H1 (cell line): ENCODE data around the gene FBN1. TPM values are rescaled to one million over a fixed set of nuclear protein-coding genes. Genes with fewer than 3 reads are reported as not detected.

Source experiments
- CTCF ChIA-PET: fragments of 300-600 bp; sonication (Branson Sonifier 250); formaldehyde crosslinking; loops from one replicate; lab custom pipeline; 2021; ENCODE audit not compliant: partially characterized antibody; lab: Charles Lee
- POLR2A ChIA-PET: fragments of 300-600 bp; sonication (Branson Sonifier 250); formaldehyde crosslinking; loops from one replicate; lab custom pipeline; 2021; ENCODE audit warnings: inconsistent platforms; ENCODE audit not compliant: partially characterized antibody; lab: Charles Lee
- DNase-seq, 2 experiments: peaks; one replicate each; pipeline versions ENCODE4 v3.0.0 to v3.0.0-alpha.2; 2010 to 2022; ENCODE audit warnings: low spot score in 2 of 2, low read depth in 1 of 2, mixed read lengths in 1 of 2
- FAIRE-seq: peaks from 2 replicates; lab custom pipeline; 2011; peaks lifted over from hg19 to GRCh38; lab: Jason Lieb, UNC
- H2AFZ ChIP-seq: 2 replicates; pipeline ENCODE4 v1.8.1; 2012; ENCODE audit warnings: low read length, inconsistent platforms
- H2AK5ac ChIP-seq: 2 replicates; pipeline ENCODE4 v1.6.1; 2013; ENCODE audit warnings: low read depth, low read length
- H2BK120ac ChIP-seq: replicated peaks from 2 replicates; pipeline ENCODE3; 2013; ENCODE audit warnings: low read depth, low read length, inconsistent platforms
- H2BK12ac ChIP-seq: 2 replicates; pipeline ENCODE4 v1.6.1; 2013; ENCODE audit warnings: low read depth, low read length
- H2BK15ac ChIP-seq: 2 replicates; pipeline ENCODE4 v1.6.1; 2013; ENCODE audit warnings: low read length
- H2BK20ac ChIP-seq: 2 replicates; pipeline ENCODE4 v1.6.1; 2013; ENCODE audit warnings: low read length
- H2BK5ac ChIP-seq: 2 replicates; pipeline ENCODE4 v1.6.1; 2013; ENCODE audit warnings: low read depth, low read length
- H3K14ac ChIP-seq: 2 replicates; pipeline ENCODE4 v1.6.1; 2013; ENCODE audit warnings: inconsistent platforms; ENCODE audit not compliant: insufficient read length
- H3K18ac ChIP-seq: 2 replicates; pipeline ENCODE4 v1.6.1; 2013; ENCODE audit warnings: low read length; ENCODE audit errors: extremely low read depth
- H3K23ac ChIP-seq: 2 replicates; pipeline ENCODE4 v1.6.1; 2013; ENCODE audit warnings: inconsistent platforms; ENCODE audit not compliant: insufficient read length
- H3K23me2 ChIP-seq: 2 replicates; pipeline ENCODE4 v1.6.1; 2013; ENCODE audit warnings: low read depth, low read length
- H3K27ac ChIP-seq: 2 replicates; pipeline ENCODE4 v1.6.1; 2011; ENCODE audit warnings: low read depth, low read length, inconsistent platforms
- H3K27me3 ChIP-seq, 4 experiments: replicated peaks in 1 of 4; 1 replicate in 1 of 4; 2 replicates in 3 of 4; pipeline versions ENCODE4 v1.6.1 to v1.8.1; 2011 to 2013; ENCODE audit warnings: low read length in 3 of 4, mild to moderate bottlenecking in 3 of 4, inconsistent platforms in 2 of 4, mixed read lengths in 2 of 4, moderate library complexity in 1 of 4; ENCODE audit not compliant: control insufficient read depth in 3 of 4, insufficient read depth in 3 of 4; ENCODE audit errors: extremely low read depth in 1 of 4
- H3K36me3 ChIP-seq, 4 experiments: 2 replicates each; pipeline versions ENCODE4 v1.6.1 to v1.8.1; 2011 to 2013; ENCODE audit warnings: mild to moderate bottlenecking in 4 of 4, low read length in 3 of 4, moderate library complexity in 2 of 4, control low read depth in 1 of 4, inconsistent platforms in 1 of 4; ENCODE audit not compliant: insufficient read depth in 4 of 4, control insufficient read depth in 2 of 4
- H3K4ac ChIP-seq: replicated peaks from 2 replicates; pipeline ENCODE3; 2013; ENCODE audit warnings: low read length, low read depth, mixed read lengths, inconsistent platforms; ENCODE audit not compliant: insufficient read length
- H3K4me1 ChIP-seq, 4 experiments: replicated peaks in 1 of 4; 1 replicate in 1 of 4; 2 replicates in 3 of 4; pipeline versions ENCODE4 v1.6.1 to v1.8.1; 2011 to 2013; ENCODE audit warnings: low read length in 3 of 4, inconsistent platforms in 2 of 4, mixed read lengths in 1 of 4; ENCODE audit not compliant: insufficient read depth in 4 of 4, control insufficient read depth in 3 of 4
- H3K4me2 ChIP-seq, 2 experiments: 2 replicates each; pipeline versions ENCODE4 v1.6.1 to v1.8.1; 2011 to 2013; ENCODE audit warnings: low read depth in 2 of 2, low read length in 2 of 2, control low read depth in 1 of 2, inconsistent platforms in 1 of 2, mild to moderate bottlenecking in 1 of 2; ENCODE audit not compliant: insufficient read depth in 1 of 2
- H3K4me3 ChIP-seq, 4 experiments: fragments of 200-600, 300-600 bp in 1 of 4; sonication (generic), shearing (Covaris generic), sonication (Bioruptor Twin) in 1 of 4; 2 replicates each; pipeline versions ENCODE4 v1.5.1 to v1.8.1; 2011 to 2016; ENCODE audit warnings: low read length in 4 of 4, low read depth in 3 of 4, control low read depth in 2 of 4, inconsistent platforms in 2 of 4, mild to moderate bottlenecking in 2 of 4, mixed read lengths in 1 of 4, moderate library complexity in 1 of 4; ENCODE audit not compliant: insufficient read depth in 2 of 4; ENCODE audit errors: extremely low read depth in 1 of 4
- H3K56ac ChIP-seq: replicated peaks from 2 replicates; pipeline ENCODE3; 2013; ENCODE audit warnings: low read depth, mild to moderate bottlenecking, mixed read lengths, low read length, inconsistent platforms; ENCODE audit not compliant: insufficient read length
- H3K79me1 ChIP-seq: 2 replicates; pipeline ENCODE4 v1.6.1; 2013; ENCODE audit warnings: low read depth, low read length, control low read depth
- H3K79me2 ChIP-seq, 2 experiments: 2 replicates each; pipeline versions ENCODE4 v1.6.1 to v1.8.1; 2012 to 2013; ENCODE audit warnings: low read length in 2 of 2, mild to moderate bottlenecking in 2 of 2, inconsistent platforms in 1 of 2; ENCODE audit not compliant: insufficient read depth in 2 of 2, control insufficient read depth in 1 of 2
- H3K9ac ChIP-seq, 4 experiments: replicated peaks in 1 of 4; 1 replicate in 1 of 4; 2 replicates in 3 of 4; pipeline versions ENCODE4 v1.6.1 to v1.8.1; 2011 to 2013; ENCODE audit warnings: low read depth in 3 of 4, low read length in 3 of 4, control low read depth in 2 of 4, mild to moderate bottlenecking in 2 of 4, moderate library complexity in 2 of 4, inconsistent platforms in 1 of 4; ENCODE audit errors: extremely low read depth in 1 of 4
- H3K9me3 ChIP-seq, 2 experiments: 2 replicates each; pipeline versions ENCODE4 v1.6.1 to v1.8.1; 2012 to 2013; ENCODE audit warnings: mild to moderate bottlenecking in 2 of 2, moderate library complexity in 2 of 2, control low read depth in 1 of 2, inconsistent platforms in 1 of 2, low read depth in 1 of 2, low read length in 1 of 2, mixed read lengths in 1 of 2; ENCODE audit not compliant: insufficient read depth in 2 of 2
- H4K20me1 ChIP-seq, 2 experiments: replicated peaks in 1 of 2; 2 replicates each; pipeline versions ENCODE3 to v1.8.1; 2011 to 2013; ENCODE audit warnings: inconsistent platforms in 2 of 2, low read length in 2 of 2, mild to moderate bottlenecking in 1 of 2; ENCODE audit not compliant: insufficient read depth in 2 of 2, control insufficient read depth in 1 of 2
- H4K5ac ChIP-seq: 2 replicates; pipeline ENCODE4 v1.6.1; 2013; ENCODE audit warnings: low read length, low read depth, mixed read lengths, inconsistent platforms; ENCODE audit not compliant: insufficient read length
- H4K8ac ChIP-seq: 2 replicates; pipeline ENCODE4 v1.8.0; 2013; ENCODE audit warnings: mild to moderate bottlenecking, moderate library complexity, low read length, inconsistent platforms; ENCODE audit not compliant: insufficient read depth; ENCODE audit errors: extremely low read depth
- H4K91ac ChIP-seq: replicated peaks from 2 replicates; pipeline ENCODE3; 2013; ENCODE audit warnings: low read length, mixed read lengths, inconsistent platforms; ENCODE audit not compliant: insufficient read length
- BCL11A ChIP-seq, 2 experiments: IDR thresholded peaks; one replicate each; pipeline ENCODE4 v1.6.1; 2011; ENCODE audit warnings: low read depth in 2 of 2, low read length in 2 of 2, mild to moderate bottlenecking in 2 of 2
- CBX5 ChIP-seq: fragments of 300-800, 300-1000 bp; sonication (generic); IDR thresholded peaks from 2 replicates; pipeline ENCODE4 v1.7.1; 2016; ENCODE audit warnings: antibody characterized with exemption, low read length, low read depth
- CHD2 ChIP-seq: IDR thresholded peaks from 2 replicates; pipeline ENCODE4 v1.6.1; 2012; ENCODE audit warnings: low read length, improper control_type of control experiment
- NANOG ChIP-seq: IDR thresholded peaks from 2 replicates; pipeline ENCODE4 v1.6.1; 2011; ENCODE audit warnings: low read length, low read depth, mild to moderate bottlenecking, inconsistent platforms; ENCODE audit not compliant: insufficient read depth, poor library complexity, severe bottlenecking
- NRF1 ChIP-seq: IDR thresholded peaks from 2 replicates; pipeline ENCODE4 v1.6.1; 2011; ENCODE audit warnings: mild to moderate bottlenecking, low read depth, low read length, improper control_type of control experiment
- RFX5 ChIP-seq: IDR thresholded peaks from 2 replicates; pipeline ENCODE4 v1.6.1; 2011; ENCODE audit warnings: low read depth, low read length, improper control_type of control experiment, borderline replicate concordance
- RNF2 ChIP-seq: fragments of 200-900, 300-1000 bp; sonication (generic); IDR thresholded peaks from 2 replicates; pipeline ENCODE4 v1.7.1; 2016; ENCODE audit warnings: borderline replicate concordance, low read depth, mild to moderate bottlenecking, antibody characterized with exemption, low read length; ENCODE audit not compliant: poor library complexity, severe bottlenecking; ENCODE audit errors: missing control alignments
- SP1 ChIP-seq: IDR thresholded peaks from 2 replicates; pipeline ENCODE4 v1.6.1; 2011; ENCODE audit warnings: low read depth, low read length
- TAF7 ChIP-seq: optimal IDR thresholded peaks from 2 replicates; pipeline ENCODE3; 2011; ENCODE audit warnings: low read depth, mild to moderate bottlenecking, inconsistent platforms, low read length, moderate library complexity, borderline replicate concordance
- TBP ChIP-seq: IDR thresholded peaks from 2 replicates; pipeline ENCODE4 v1.6.1; 2011; ENCODE audit warnings: low read depth, low read length, improper control_type of control experiment
- TCF12 ChIP-seq: IDR thresholded peaks from 2 replicates; pipeline ENCODE4 v1.6.1; 2011; ENCODE audit warnings: low read depth, mild to moderate bottlenecking, low read length
- ZNF274 ChIP-seq: IDR thresholded peaks from 2 replicates; pipeline ENCODE4 v1.7.0; 2012; ENCODE audit warnings: low read length, borderline replicate concordance; ENCODE audit errors: extremely low read depth
- WGBS, 2 experiments: shearing (Covaris generic) in 1 of 2; methylation state at CpG; one replicate each; pipeline versions ENCODE4 v1.1.6 to v1.1.7; 2013 to 2015; ENCODE audit warnings: low lambda C conversion rate in 2 of 2, mixed read lengths in 2 of 2, inconsistent platforms in 1 of 2, low coverage in 1 of 2, missing lambda C conversion rate in 1 of 2; ENCODE audit not compliant: insufficient replicate concordance in 2 of 2, insufficient coverage in 1 of 2, insufficient read length in 1 of 2; ENCODE audit errors: extremely low coverage in 1 of 2, missing lambda C conversion rate in 1 of 2; 5-methylcytosine and 5-hydroxymethylcytosine counted together
- polyA plus RNA-seq, 7 experiments: library from polyadenylated mRNA; depleted of rRNA in 3 of 7; stranded (reverse) in 5 of 7; unstranded in 2 of 7; fragments of >200 nt in 5 of 7; fragments of 200-250 nt in 2 of 7; gene quantifications; 1 replicate in 5 of 7; 2 replicates in 1 of 7; 4 replicates in 1 of 7; pipeline versions ENCODE4 v1.2.1 to v1.2.3, GENCODE V29; 2011 to 2013; ENCODE audit warnings: missing spikeins in 2 of 7, mixed read lengths in 2 of 7
- total RNA-seq: library from RNA; stranded (reverse); fragmentation: NEBNext Ultra II Directional; extraction: Animal tissue kit (Norgen Biotek cat#: 25700); gene quantifications from 2 replicates; pipeline ENCODE4 v1.2.1, GENCODE V29; 2021
- TF ChIP-seq, protein P1 (sequence below): IDR thresholded peaks from 2 replicates; pipeline ENCODE4 v1.6.1; 2012; ENCODE audit warnings: low read length, inconsistent platforms

FBN1 gene
- total and polyA plus RNA-seq, 2 of the 8 experiments (the other 6 are each of a cell fraction or from before 2014, with no cell fraction given), result 3.0 to 4.0 TPM

DNA sequence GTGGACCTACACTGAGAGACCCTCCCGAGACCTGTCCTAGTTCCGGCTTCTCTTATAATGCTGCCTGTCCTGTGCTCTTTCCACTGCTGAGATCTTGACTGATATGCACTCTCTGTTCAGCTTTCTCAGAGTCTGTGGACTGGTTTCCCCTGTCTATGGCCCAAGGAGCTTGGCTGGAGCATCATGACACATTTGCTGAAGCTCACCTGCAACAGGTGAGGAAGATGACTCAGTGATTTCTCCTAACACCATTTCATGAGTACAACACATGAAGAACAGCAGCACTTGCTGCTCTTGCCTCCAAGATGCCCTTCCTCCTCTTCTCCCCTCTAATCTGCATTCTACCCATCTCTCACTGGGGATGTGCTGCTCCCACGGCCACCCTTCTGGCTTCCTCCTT, 222.2 kb downstream of the FBN1 start:
- no peak overlapping the region for H2BK120ac ChIP-seq
- H4K20me1 ChIP-seq, result no peaks in the 10 kb centered on the region
- H2BK20ac ChIP-seq, result 0 out of 2 replicates have a peak overlapping the region, but pooled peaks have one; percentile 3
- H3K36me3 ChIP-seq, result no peaks in the 10 kb centered on the region
- H3K9ac ChIP-seq, result no peak overlapping the region
- no peak overlapping the region for H4K5ac ChIP-seq
- H3K23me2 ChIP-seq, result no peaks in the 10 kb centered on the region
- FAIRE-seq (no peak), DNase-seq (no peak)
- H3K18ac ChIP-seq, result no peak overlapping the region
- peaks cover 2 to 7% (median 3%) of the 10 kb centered on the region in 4 experiments; a peak in 4 of 7 replicates for H3K4me1 ChIP-seq
- H2AK5ac ChIP-seq, result no peak overlapping the region
- no peak overlapping the region for H3K4me2 ChIP-seq
- no peak overlapping the region for H4K91ac ChIP-seq
- H2BK15ac ChIP-seq, result no peak overlapping the region
- POLR2A ChIA-PET, result no interaction called here
- no peak overlapping the region for H3K23ac ChIP-seq
- H3K27ac ChIP-seq, result no peak overlapping the region; the same call in 1 of the 2 replicates
- no peak overlapping the region for H3K14ac ChIP-seq
- no peaks in the 10 kb centered on the region for H3K79me2 ChIP-seq
- TF ChIP-seq BCL11A (IDR thresholded peaks at IDR 0.05; ENCODE audit: low read depth in 2 of 2, low read length in 2 of 2) (no peak), TAF7 (no peak), RNF2 (no peak), SP1 (no peak), TBP (no peak), TCF12 (no peak), NRF1 (no peak), CHD2 (no peak), ZNF274 (no peak), RFX5 (no peak), CBX5 (no peak), NANOG (no peak)
- TF ChIP-seq, protein P1, sequence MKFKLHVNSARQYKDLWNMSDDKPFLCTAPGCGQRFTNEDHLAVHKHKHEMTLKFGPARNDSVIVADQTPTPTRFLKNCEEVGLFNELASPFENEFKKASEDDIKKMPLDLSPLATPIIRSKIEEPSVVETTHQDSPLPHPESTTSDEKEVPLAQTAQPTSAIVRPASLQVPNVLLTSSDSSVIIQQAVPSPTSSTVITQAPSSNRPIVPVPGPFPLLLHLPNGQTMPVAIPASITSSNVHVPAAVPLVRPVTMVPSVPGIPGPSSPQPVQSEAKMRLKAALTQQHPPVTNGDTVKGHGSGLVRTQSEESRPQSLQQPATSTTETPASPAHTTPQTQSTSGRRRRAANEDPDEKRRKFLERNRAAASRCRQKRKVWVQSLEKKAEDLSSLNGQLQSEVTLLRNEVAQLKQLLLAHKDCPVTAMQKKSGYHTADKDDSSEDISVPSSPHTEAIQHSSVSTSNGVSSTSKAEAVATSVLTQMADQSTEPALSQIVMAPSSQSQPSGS, result no peak
- 87% methylated on average over 3 of the region's 3 CpGs; no CpG with 5 or more reads in 1 of the 2 experiments for WGBS, 2 experiments
- H4K8ac ChIP-seq, result no peak overlapping the region
- no peak overlapping the region for H2BK12ac ChIP-seq
- no peaks in the 10 kb centered on the region for H3K9me3 ChIP-seq
- no peak overlapping the region for H2BK5ac ChIP-seq
- no peak overlapping the region for H3K4ac ChIP-seq
- H3K4me3 ChIP-seq, result no peak overlapping the region
- H3K56ac ChIP-seq, result no peak overlapping the region
- no peaks in the 10 kb centered on the region for H3K79me1 ChIP-seq
- H2AFZ ChIP-seq, result no peak overlapping the region
- CTCF ChIA-PET, result interaction anchor here (1.6 to 6.4 kb wide), 2 partner anchors 16 to 70 kb away, joined by 4 to 44 read pairs; no protein-coding TSS in a partner anchor
- H3K27me3 ChIP-seq, result no peaks in the 10 kb centered on the region
